Measurements from ENCODE around the gene SDC4. TPM values are rescaled to one million over a fixed set of nuclear protein-coding genes. Genes with fewer than 3 reads are reported as not detected.

The SDC4 gene
- total and polyA plus RNA-seq, 9 of the 15 experiments (the other 6 are each of a cell fraction or from before 2014, with no cell fraction given) = 2.1 to 10.7 (median 6.3) TPM

- TF ChIP-seq ZNF592 (IDR thresholded peaks at IDR 0.05) (peak; percentile 18; the same call in 1 of the 2 replicates), POU5F1 (IDR thresholded peaks at IDR 0.05; ENCODE audit: borderline replicate concordance, low read depth, low read length, partially characterized antibody) (no peak), ZNF263 (CRISPR knock-in tag; IDR thresholded peaks at IDR 0.05; ENCODE audit: borderline replicate concordance) (no peak), L3MBTL2 (IDR thresholded peaks at IDR 0.05) (peak; percentile 28; the same call in 1 of the 2 replicates), SMARCA4 (IDR thresholded peaks at IDR 0.05) (peak; percentile 48; the same call in 1 of the 2 replicates), ZBTB49 (CRISPR knock-in tag; IDR thresholded peaks at IDR 0.05; ENCODE audit: borderline replicate concordance) (no peak), GABPA (tag; conservative IDR thresholded peaks at IDR 0.05; ENCODE audit: low read depth) (0 out of 2 replicates have a peak, but pooled peaks have one; percentile 33), E2F4 (CRISPR knock-in tag; IDR thresholded peaks at IDR 0.05; ENCODE audit: low read depth) (no peak), SMARCE1 (IDR thresholded peaks at IDR 0.05) (peak; percentile 76; the same call in 1 of the 2 replicates), USF1 (CRISPR knock-in tag; IDR thresholded peaks at IDR 0.05) (peak; percentile 33), ETV1 (tag; conservative IDR thresholded peaks at IDR 0.05; ENCODE audit: low read depth) (peak; percentile 51; the same call in 1 of the 2 replicates), SMARCC2 (IDR thresholded peaks at IDR 0.05; ENCODE audit: low read depth) (0 out of 2 replicates have a peak, but pooled peaks have one; percentile 26), CREM (IDR thresholded peaks at IDR 0.05; ENCODE audit: low read depth) (0 out of 2 replicates have a peak, but pooled peaks have one; percentile 4), PCBP2 (IDR thresholded peaks at IDR 0.05; ENCODE audit: low read depth, low read length, poor library complexity, severe bottlenecking) (no peak), POLR3A (IDR thresholded peaks at IDR 0.05; ENCODE audit: borderline replicate concordance, extremely low read depth, insufficient read depth, insufficient read length) (no peak), DPF2 (IDR thresholded peaks at IDR 0.05) (peak; percentile 62; the same call in 1 of the 2 replicates), ZNF766 (CRISPR knock-in tag; conservative IDR thresholded peaks at IDR 0.05) (no peak), CXXC5 (CRISPR knock-in tag; IDR thresholded peaks at IDR 0.05) (peak; percentile 65)
These were observed 6.0 kb downstream of the SDC4 start (continued) for GRCh38 chr20:45341939-45342854.

Measured in K562 (cell line).